GM18508 (cell line): ENCODE measurements around the gene FILIP1L.

Source experiments
- ATAC-seq: cut with Tn5 transposase; IDR thresholded peaks from one replicate; pipeline ENCODE4 v1.9.1; 2021; ENCODE audit warnings: moderate number of reproducible peaks; ENCODE audit not compliant: insufficient read depth, unreplicated experiment

The FILIP1L gene

DNA sequence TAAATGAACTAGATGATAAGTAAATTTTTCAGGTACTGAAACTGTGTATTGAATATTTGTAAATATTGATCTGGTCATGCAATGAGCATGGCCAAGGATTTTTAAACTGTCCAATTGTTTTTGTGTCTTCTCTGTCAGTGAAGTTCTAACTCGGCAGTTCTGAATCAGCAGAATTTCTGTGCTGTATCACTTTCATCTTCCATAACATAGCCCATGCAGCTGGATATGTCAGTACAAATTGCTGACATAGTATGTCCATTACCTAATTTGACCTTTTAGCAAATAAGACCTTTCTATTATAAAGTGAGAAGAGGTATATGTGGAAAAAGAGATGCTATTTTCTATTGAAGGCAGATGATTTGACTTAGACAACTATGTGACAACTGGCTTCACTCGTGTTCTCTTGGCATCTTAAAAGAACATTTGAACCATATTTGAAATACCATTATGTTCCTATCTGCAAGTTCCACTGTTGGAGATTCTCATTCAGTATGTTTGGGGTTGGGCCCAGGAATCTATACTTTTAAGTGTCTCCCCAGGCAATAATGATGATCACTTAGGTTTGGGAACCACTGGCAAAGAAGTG, 206.2 kb downstream of the FILIP1L start:
- no peak for ATAC-seq

- no peak for ATAC-seq
Observed at GRCh38 chr3:99903869-99904268, 210.4 kb downstream of the FILIP1L start.

DNA sequence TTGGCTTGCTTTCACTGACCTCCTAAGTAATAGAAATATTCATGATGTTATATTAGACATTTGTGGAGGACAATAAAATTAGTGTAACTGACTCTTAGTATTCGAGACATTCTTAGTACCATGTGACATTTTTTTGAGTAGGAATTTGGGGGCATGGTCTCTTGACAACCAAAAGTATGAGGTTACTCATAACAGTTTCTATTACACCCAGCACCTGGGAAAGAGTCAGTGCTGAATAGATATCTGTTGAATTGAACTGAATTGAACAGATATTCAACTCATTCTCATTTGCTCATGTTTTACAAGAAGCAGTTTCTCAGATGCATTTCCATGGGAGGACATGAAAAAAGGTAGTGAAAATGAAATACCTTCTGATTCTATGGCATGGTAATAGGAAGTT, 212.2 kb downstream of the FILIP1L start:
- ATAC-seq, result no peak

- no peak for ATAC-seq
Observed at GRCh38 chr3:99901200-99901926, 212.9 kb downstream of the FILIP1L start.

DNA sequence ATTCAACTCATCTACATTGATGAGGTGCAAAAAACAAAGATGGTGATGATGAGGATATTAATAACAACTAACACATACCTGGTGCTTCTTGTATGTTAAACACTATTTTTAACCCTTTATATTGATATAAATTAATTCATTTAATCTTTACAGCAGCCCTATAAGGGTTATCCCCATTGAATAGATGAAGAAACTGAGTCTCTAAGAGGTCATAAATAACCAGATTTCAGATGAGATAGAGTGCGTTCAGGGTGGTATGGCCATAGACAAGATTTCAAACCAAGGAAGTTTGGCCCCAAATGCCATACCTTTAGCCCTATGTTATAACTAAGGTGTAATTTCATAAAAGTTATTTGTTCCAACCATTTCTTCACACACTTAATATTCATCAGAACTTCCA, 214.1 kb downstream of the FILIP1L start:
- ATAC-seq, result no peak

GRCh38 chr3:99899603-99900002, 214.7 kb downstream of the FILIP1L start:
- no peak for ATAC-seq

DNA sequence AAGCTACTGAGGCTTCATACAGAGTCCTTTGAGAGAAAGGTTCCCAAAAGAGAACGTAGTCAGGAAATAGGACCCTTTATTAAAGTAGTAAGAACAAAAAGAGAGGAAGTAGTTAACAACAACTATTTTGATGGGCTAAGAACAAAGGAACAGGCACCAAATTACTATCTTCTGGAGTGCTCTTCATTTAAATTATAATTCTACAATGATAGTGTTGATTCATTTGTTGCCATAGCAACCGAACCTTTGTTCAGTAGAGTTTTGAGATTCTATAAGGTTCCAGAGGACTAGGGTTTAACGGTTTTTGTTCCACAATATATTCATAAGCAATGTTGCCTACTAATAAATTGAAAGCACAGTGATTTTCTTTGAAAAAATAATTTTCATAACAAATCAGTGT, 217.8 kb downstream of the FILIP1L start:
- ATAC-seq, result no peak

GRCh38 chr3:99895703-99896441, 218.4 kb downstream of the FILIP1L start:
- no peak for ATAC-seq

- no peak for ATAC-seq
Observed at GRCh38 chr3:99895131-99895696, 219.1 kb downstream of the FILIP1L start.

GRCh38 chr3:99892332-99892731, 222.0 kb downstream of the FILIP1L start:
- ATAC-seq, result no peak

GRCh38 chr3:99891610-99892285, 222.6 kb downstream of the FILIP1L start:
- ATAC-seq, result no peak

- ATAC-seq, result no peak
Observed at GRCh38 chr3:99885851-99886250, 228.4 kb downstream of the FILIP1L start.

DNA sequence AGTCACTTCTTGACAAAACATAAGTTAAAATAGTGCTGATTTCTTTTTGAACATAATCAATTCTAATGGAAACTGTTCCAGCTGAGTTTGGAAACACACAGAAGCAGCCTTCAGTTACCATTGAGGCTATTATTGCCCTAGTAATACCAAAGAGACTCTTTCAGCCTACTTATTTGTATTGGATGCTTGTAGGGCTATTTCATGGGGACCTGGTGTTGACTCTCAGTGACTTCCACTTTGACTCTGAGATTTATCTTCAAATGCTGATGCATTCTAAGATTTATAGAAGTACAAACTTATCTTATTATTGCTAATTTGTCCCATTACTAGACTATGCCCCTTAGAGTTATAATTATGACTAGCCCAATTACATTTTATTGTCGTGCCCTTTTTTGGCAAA, 229.2 kb downstream of the FILIP1L start:
- no peak for ATAC-seq

DNA sequence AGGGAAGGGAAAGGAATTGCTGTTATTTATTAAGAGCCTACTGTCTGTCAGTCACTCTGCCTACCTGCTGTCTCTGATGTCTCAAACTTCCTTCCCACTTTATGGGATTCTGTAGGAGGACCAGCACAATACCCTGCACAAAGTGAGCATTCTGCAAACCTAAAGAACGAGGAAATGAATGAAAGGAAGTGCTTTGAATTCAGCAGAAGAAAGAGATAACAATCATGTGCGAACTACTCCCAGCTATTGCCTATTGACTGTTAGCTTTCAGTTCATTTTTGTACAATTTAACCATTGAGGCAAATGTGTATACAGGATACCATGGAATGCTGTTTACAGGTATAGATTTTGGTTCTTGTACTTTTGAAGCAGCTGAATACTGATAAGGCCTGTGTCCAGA, 229.8 kb downstream of the FILIP1L start:
- no peak for ATAC-seq

DNA sequence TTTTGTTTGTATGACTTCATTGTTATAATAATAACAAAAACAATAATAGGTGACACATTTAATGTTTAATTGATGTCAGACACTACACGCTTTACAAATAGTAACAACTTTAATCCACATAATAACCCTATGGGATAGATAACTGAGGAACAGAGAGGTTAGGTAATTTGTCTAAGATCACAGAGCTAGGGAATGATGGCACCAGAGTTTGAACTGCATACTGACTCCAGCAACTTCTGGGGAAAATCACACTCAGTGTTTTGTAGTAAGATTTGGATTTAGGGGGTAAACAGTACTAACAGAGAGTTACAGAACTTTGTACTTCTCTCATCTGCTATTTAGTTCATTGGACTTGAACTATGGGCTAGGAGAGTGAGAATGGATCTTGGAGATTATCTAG, 230.6 kb downstream of the FILIP1L start:
- ATAC-seq, result no peak

- ATAC-seq, result no peak
Observed at GRCh38 chr3:99883138-99883461, 231.2 kb downstream of the FILIP1L start.

GRCh38 chr3:99882436-99883137, 231.7 kb downstream of the FILIP1L start:
- no peak for ATAC-seq

- ATAC-seq, result no peak
Observed at GRCh38 chr3:99881121-99881524, 233.2 kb downstream of the FILIP1L start.

DNA sequence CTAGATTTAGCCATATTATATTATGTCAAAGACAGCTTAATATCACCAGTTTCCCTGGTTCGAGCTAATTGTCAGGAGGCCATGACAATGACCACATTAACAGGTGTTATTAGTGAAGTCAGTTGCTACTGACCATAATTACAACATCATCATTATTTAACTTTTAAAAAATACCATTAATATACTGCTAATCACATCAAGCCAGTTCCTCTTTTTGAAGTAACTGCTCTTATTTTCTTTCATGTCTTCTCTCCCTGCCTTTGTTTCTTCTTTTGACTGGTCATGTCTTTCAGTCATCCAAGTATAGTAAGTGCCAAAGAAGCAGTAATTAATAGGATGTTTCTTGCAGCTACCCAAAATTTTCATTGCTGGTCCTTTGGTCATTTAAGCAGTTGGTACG, 235.0 kb downstream of the FILIP1L start:
- ATAC-seq, result no peak

- ATAC-seq, result peak; percentile 63
Observed at GRCh38 chr3:99878005-99878404, 236.3 kb downstream of the FILIP1L start.
